HG03039 (cell line): ENCODE results near the gene ZNF780A.
"Not testable (repeated sequence)": the region's sequence is repeated elsewhere in the genome, so short reads cannot be mapped to it uniquely, and the experiment has no call there.

Experiments
- ATAC-seq: cut with Tn5 transposase; IDR thresholded peaks from one replicate; pipeline ENCODE4 v1.9.1; 2021; ENCODE audit warnings: mild to moderate bottlenecking, moderate library complexity; ENCODE audit not compliant: unreplicated experiment

Gene ZNF780A

DNA sequence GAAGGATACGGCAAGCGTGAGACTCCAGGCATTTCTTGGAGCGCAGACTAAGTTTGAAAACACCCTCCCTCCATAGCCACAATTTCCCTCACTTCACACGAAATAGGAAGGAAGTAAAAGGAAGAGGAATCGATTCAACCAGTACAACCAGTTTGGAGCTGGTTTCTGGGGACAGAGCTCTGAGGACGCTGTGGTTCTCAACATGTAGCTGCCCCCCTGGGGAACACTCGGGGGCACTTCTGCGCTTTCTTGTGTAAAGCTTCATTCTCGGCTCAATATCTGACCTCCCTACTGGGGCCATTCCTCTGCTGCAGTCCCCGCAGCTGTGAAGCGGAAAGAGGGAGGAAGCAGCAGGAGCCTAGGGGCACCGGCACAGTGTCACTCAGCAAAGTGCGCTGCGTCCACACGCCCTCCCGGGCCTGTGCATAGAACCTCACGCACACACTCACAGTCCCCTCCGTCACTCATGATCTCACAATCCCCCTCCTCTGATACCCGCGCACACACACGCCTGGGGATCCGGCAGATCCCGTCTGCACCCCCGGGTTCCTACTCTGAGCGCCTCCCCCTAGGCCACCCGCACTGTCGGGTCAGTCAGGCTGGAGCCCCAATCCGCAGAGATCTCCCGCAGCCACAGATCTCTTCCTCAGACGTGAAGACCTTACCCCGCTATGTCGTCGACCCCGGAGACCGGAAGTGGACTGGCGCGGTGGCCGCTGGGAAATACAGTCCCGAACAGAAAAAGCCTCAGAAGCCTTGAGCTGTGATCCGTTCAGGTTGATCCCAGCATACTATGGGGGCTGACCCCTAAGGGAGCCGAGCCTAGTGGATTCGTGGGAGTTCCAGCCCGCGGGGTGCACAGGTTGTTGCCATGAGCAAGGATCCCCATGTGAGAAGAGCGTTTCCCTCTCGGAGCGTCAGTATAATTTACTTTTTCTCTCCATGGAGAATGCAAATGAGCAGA is at the start of gene ZNF780A:
TSS of gene ZNF780A (minus strand) at position 703 of the 964 bp plus-strand sequence. CDS start 6,190 bp downstream, outside the sequence.
- ATAC-seq = no peak

DNA sequence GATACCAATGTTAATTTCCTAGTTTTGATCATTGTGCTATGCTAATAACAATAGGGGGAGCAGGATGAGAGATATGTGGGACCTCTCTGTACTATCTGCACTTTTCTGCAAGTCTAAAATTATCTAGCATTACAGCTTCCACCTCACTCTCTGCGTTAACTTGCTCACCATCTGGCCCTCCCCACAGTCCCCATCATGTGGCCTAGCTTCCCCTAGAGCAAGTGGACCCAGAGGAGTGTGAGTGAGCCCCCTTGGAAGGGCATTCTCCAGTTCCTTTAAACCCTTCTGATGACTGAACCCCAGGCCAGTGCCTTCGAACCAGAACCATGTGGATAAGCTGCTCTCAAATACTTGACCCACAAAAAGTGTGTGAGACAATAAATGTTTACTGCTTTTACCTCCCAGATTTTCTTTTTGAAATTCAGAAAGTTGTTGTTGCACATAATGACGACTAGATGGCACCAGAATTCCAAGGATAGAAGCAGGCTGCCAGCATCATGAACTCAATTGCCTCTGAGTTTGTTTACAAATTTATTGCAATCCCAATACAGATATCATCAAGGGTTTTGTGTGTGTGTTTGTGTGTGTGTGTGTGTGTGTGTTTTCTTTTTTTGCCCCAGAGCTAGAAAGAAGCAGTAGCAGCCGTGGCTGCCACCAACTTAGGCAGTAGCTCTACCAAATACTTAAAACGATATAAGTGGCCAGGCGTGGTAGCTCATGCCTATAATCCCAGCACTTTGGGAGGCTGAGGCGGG is 49.0 kb upstream of the ZNF780A start:
- no peak for ATAC-seq

DNA sequence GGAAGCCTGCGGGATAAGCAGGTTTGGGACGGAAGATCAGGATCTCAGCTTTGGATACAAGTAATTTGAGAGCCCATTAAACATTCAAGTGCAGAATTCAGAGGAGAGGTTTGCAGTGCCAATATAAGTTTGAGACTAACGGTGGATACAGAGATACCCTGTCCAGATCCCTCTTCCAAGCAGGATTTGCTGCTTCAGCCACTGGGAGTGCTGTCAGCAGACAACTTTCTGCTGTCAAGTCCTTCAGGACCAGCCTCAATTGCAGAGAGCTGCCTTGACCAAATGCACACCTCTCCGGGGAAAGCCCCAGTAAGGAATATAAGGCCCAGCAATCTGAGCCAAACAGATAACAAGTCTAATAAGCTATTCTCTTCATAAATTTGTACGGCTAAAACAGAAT is 46.1 kb upstream of the ZNF780A start:
- no peak for ATAC-seq

DNA sequence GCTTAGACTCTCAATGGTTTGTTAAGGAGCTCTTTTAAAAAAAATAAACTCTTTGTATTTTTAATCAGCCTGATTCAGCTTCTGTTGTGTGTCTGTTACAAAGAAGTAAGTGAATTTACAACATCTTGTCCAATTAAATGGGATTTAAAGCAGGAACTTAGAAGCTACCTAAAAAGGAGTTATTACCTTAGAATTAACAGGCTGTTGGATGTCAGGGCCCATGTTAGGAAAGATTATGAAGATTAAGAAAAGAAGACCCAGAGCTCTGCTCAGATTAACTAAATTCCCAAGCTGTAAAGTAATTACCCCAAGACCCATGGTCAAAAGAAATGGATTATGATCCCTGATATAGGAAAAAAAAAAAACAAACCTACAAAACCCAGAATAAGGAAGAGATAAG is 44.1 kb upstream of the ZNF780A start:
- ATAC-seq = no peak

DNA sequence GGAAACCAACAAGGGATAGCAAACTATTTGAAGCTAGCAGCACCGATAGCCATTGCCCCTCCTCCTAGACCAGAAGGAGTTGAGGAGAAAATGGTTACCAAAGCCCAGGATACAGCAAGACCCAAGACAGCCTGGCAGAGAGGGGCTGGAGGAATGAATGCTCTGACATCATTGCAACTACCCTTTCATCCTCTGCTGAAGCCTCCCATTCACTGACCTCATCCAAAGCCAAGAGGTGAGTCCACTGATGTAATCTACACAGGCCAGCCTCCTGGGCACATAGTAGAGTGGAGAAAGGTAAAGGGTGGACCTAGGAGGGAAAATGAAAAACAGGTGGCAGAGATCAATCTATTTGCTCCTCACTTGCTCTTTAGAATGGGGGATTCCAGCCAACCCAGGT is 42.7 kb upstream of the ZNF780A start:
- no peak for ATAC-seq

DNA sequence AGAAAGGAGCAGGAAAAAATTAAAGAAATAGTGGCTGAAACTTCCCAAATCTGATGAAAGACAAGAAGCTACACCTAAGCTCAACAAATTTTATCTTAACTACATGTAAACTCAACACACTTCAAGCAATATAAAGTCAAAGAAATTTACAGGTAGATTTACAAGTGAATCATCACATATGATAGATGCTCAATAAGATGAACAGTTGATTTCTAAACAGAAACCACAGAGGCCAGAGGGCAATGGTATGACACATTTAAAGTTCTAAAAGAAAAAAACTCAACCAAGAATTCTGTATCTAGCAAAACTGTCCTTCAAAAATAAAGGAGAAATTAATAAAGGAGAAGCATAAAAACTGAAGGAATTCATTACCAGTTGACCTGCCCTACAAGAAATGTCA is 39.3 kb upstream of the ZNF780A start:
- ATAC-seq = no peak

DNA sequence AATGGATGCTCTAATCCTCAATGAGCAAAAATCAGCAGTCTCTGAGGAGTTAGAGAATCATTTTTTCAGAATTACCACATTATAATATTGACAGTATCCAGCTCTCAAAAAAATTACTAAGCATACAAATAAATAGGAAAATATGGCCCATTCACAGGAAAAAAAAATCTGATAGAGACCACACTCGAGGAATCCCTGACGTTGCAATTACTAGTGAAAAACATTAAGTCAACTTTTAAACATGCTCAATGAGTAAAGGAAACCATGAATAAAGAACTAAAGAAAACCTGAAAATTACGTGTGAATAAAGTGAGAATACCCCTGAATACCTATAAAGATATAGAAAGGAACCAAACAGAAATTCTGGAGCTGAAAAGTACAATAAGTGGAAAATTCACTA is 38.7 kb upstream of the ZNF780A start:
- no peak for ATAC-seq

DNA sequence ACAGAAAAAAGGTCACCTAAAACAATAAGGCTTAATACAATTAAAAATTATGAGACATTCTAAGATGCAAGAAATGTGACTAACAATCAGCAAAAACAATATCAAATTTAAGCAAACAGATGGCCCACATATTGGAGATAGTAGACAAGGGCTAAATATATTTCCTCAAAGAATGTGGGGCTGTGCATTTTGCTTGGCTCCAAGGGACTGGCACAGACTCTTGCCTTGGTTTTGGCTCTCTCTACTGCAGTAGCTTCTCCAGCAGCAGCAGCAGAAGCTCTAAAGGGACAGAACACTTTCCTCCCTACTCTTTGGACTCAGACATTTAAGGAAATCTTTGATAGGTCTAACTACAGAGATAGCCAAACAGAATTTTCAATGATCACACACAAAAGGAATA is 38.2 kb upstream of the ZNF780A start:
- ATAC-seq = no peak

DNA sequence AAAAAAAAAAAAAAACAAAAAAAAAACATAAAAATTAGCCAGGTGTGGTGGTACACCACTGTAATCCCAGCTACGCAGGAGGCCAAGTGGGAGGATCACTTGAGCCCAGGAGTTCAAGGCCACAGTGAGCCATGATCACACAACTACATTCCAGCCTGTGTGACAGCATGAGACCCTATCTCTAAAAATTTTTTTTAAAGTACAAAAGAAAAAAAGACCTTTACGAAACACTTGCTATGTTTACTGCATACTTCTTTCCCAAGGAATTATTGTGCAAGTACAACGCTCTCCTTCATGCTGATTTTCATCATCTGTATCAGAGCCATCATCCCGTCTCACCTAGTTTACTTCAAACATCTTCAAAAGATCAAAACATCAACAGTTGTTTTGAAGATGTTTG is 28.6 kb upstream of the ZNF780A start:
- ATAC-seq = no peak

DNA sequence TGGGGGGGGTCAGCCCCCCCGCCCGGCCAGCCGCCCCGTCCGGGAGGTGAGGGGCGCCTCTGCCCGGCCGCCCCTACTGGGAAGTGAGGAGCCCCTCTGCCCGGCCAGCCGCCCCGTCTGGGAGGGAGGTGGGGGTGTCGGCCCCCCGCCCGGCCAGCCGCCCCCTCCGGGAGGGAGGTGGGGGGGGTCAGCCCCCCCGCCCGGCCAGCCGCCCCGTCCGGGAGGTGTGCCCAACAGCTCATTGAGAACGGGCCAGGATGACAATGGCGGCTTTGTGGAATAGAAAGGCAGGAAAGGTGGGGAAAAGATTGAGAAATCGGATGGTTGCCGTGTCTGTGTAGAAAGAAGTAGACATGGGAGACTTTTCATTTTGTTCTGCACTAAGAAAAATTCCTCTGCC is 27.9 kb upstream of the ZNF780A start:
- not testable (repeated sequence) for ATAC-seq

DNA sequence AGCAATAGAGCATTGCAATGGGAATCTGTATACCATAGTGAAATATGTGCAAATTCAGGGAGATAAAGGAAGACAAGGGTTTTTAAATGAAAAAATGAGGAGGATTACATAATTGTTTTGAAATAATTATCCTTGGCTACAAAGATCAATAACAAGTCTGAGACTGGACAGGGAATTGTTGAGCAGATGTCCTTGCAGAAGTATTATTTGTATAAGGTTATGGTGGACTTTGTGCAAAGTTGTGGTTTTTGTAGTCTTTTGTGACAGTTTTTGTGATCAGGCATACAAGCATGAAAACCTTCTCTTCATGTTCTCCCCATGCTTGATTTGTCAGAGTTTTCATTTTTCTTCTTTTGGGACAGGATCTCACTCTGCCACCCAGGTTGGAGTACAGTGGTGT is 25.3 kb upstream of the ZNF780A start:
- no peak for ATAC-seq

DNA sequence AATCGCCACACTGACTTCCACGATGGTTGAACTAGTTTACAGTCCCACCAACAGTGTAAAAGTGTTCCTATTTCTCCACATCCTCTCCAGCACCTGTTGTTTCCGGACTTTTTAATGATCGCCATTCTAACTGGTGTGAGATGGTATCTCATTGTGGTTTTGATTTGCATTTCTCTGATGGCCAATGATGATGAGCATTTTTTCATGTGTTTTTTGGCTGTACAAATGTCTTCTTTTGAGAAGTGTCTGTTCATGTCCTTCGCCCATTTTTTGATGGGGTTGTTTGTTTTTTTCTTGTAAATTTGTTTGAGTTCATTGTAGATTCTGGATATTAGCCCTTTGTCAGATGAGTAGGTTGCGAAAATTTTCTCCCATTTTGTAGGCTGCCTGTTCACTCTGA is 23.4 kb upstream of the ZNF780A start:
- ATAC-seq = not testable (repeated sequence)

DNA sequence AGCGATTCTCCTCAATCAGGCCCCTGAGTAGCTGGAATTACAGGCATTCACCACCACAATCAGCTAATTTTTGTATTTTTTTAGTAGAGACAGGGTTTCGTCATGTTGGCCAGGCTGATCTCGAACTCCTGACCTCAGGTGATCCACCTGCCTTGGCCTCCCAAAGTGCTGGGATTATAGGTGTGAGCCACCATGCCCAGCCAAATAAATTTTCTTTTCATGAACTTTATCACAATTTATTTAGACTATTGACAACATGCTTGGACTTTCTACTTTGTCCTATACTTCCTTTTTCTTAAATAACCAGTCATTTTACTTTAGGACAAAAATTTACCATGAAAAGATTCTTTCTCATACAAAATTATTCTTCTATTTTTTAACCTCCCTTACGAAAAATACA is 21.5 kb upstream of the ZNF780A start:
- not testable (repeated sequence) for ATAC-seq

DNA sequence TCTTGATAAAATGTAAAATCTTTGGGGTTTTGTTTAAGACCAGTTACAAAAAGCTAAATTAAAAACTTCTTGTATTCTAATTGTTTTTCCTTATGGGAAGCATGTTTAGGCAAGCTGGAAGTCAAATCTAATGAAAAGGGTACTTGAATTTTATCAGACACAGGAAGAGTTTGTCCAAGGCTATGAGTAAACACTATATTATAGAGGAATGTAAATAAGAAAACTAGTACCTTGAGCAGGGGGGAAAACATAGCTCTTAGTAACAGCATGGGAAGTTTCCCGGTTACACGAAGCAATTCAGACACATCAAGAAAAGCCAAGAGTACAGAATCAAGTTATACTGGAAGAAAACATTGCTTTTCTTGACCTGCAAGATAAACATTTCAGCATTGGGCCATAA is 19.8 kb upstream of the ZNF780A start:
- no peak for ATAC-seq

DNA sequence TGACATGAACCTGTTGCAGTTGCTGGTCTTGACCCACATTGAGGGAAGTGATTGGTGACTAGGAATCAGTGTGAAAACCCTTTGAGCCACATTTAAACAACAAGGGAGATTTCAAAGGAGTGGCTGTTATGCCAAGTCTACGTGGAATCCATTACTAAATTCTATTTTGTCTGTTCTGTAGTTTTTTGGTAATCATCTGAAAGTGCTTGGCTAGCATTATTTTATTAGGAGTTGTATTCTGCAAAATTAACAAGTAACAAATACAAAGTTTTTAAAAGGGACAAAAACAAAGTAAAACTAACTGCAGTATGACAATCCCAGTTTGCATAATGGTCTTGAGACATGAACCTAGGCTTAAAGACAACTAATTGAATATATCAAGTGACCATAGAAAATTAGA is 14.0 kb upstream of the ZNF780A start:
- ATAC-seq = no peak

DNA sequence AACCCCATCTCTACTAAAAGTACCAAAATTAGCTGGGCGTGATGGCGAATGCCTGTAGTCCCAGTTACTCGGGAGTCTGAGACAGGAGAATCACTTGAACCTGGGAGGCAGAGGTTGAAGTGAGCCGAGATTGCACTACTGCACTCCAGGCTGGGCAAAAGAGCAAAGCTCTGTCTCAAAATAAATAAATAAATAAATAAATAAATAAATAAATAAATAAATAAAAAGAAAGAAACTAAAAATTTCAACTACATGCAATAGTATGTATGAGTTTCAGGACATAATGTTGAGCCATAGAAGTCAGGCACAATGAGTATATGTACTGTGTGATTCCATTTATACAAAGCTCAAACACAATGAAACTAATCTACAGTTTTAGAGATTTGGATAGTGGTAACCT is 12.9 kb upstream of the ZNF780A start:
- no peak for ATAC-seq

DNA sequence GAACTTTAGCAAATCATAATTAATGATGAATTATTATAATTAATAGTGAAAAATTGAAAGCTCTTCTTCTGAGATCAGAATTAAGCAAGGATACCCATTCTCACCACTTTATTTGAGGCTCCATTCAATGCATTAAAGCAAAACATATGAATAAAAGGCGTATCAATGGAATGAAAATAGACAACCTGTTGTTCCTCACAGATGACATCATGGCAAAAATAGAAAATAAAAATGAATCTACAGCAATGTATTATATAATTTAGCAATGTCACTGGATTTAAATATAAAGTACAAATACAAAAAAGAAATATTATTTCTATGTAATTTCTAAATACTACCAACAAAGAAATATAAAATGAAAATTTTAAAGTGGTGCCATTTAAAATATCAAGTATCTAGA is 11.1 kb upstream of the ZNF780A start:
- no peak for ATAC-seq

DNA sequence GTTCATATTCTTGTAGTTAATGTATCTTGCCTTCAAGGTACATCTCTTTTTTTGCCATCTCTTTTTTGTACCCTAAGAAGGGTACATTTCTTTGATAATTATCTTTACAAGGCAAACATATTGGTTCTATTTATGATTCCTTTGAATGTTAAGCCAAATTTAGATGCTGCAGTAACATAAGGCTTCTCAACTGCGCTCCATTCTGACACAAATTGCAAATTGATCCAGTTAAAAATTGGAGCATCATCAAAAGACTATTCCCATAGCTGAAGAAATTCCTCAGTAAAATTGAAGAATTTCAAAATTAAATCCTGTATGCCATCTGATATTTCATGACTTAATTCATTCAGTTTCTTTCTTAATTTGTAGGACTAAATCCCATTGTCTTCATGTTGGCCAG is 2.7 kb upstream of the ZNF780A start:
- ATAC-seq = no peak

DNA sequence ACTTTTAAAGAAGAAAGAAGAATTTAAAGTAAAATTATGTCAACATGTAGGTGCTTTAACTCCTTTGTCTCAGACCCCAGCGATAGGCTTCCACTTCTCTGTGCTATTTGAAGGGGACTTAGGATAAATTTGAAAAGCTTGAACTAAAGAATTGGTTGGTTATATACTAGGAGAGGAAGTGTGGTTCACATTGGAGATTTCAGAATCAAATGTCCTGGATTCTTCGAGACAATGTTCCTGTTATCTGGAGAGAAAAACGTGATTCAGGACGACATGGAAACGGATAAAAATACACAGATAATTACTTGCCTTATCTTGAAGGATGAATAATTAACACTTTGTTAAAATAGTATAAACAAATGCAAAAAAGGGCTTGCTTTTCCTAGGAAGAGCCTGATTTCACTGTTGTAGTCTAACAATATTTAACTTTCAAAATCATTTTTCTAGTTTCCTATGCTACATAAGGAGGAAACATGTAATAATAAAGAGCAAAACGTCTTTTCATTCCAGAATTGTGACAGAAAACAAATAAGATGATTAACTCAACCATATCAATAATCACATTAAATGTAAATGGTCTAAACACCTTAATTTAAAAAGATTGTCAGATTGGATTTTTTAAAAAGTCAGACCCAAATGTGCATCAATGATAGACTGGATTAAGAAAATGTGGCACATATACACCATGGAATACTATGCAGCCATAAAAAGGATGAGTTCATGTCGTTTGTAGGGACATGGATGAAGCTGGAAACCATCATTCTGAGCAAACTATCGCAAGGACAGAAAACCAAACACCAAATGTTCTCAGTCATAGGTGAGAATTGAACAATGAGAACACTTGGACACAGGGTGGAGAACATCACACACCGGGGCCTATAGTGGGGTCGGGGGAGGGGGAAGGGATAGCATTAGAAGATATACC is 724 bp upstream of the ZNF780A start:
- ATAC-seq = no peak

DNA sequence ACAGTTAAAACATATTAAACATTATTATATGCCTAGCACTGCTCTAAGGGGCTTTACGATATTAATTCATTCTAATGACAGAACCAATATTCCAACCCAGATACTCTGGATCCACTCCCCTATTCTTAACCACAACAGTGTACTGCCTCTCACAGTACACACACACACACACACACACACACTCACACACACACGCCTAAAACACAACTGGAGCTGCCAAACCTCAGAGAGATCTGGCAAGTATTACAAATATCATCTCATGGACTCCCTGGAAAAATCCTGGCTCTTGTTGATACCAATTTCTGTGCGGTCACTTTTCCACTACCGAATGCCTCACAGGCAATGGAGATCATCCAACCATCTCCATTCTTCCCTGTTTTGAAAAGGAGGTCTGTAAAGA is 1.3 kb downstream of the ZNF780A start:
- ATAC-seq = no peak
